Stimulated activated CD8-positive, alpha-beta memory T cell treated with anti-CD3 and anti-CD28 coated beads, Interleukin-15, amount 100 ng/mL, for 4 hours (primary cell): ENCODE measurements around the gene DHX36.

Experiments used
- DNase-seq, 2 donors: peaks; one replicate each; pipeline ENCODE4 v3.0.0-alpha.2; 2020; ENCODE audit warnings: low read depth in 2 of 2

Gene DHX36

DNA sequence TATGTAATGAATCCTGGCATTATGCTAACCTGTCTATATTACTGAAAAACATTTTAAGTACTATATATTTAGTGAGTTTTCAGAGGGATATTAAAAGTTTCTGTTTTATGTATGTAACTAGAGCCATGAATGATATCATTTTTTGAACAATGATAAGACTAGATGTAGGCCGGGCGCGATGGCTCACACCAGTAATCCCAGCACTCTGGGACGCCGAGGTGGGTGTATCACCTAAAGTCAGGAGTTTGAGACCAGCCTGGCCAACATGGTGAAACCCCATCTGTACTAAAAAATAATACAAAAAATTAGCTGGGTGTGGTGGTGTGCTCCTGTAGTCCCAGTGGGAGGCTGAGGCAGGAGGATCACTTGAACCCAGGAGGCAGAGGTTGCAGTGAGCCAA is 34.1 kb downstream of the DHX36 start:
- no peak for DNase-seq

DNA sequence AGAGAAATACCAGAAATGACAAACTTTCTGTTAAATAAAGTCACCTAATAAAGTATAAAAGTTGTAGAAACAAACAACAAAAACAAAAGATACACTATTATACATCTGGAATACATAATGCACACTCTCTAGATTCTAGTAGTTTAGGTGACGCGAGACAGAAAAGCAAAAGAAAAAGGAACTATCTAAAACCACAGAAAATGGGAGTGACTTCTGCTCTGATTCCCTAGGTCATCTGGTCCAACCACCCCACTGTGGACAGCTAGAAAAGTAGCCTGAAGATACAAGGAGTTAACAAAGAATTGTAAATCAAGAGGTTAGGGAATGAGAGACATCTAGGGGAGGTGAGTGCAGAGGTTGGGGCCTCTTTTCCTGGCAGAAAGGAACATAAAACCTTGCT is 39.1 kb downstream of the DHX36 start:
- DNase-seq, result no peak

DNA sequence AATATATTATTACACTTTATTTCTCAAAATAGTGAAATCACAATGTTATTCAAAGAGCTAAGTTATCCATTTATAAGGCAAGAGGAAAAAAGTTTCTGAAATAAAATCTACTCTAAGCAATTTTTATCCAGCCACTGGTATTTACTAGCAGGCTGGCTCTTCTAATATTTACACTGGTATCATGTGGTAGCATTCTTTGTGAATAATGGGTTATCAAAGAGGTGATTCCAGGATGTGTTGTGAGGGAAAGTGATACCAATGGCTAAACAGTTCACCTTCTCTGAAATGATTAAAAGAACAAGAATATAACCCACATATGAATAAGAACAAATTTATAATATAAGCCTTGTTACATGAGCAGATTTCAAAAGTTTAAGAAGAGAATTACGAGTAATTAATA is 44.1 kb downstream of the DHX36 start:
- DNase-seq, result no peak

DNA sequence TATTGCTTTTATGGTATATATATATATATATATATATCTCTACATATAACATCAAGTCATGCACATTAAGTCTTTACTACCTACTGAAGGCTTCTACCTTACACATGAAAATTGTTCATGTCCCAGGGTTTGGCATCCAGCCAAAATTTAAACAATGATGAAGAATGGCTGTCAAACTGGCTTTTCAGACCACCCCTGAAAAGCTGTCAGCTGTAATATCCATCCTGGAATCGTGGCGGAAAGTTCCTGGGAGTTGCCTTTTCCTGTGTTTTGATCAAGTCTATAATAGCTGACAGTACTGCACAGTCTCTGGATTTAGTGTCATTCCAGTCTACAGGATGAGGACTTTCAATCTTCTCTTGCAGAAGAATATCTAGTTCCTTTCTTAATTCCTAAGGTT is 48.3 kb downstream of the DHX36 start:
- no peak for DNase-seq

DNA sequence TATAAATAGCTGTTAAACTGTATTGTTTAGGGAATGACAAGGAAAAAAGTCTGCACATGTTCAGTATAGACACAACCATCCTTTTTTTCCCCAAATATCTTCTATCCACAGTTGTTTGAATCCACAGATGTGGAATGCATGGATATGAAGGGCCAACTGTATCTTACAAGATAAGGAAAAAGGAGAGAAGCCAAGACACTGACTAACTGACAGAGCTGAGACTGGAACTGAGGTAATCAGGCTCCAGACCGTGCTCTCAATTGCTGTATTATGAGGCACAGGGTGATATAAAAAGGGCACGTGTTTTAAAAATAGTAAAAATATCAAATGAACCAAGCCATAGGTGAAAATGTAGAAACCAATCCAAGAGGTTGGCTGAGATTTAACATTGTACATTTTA is 49.0 kb downstream of the DHX36 start:
- no peak for DNase-seq

DNA sequence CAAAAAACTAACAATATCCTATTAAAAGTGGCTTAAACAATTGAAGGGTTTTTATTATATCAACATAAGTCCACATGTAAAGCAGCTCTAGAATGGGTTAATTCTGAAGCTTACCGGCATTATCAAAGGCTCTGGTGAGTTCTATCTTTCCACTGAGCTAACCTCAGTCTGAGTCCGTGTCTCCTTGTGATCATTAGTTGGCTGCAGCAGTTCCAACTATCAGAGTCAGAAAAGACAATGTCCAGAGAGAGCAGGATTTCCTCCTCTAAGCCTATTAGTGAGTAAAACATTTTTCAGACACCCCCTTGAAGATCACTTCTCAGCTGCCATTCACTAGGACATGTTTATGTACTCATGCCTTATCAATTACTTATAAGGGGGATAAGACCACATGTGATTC is 49.9 kb downstream of the DHX36 start:
- DNase-seq, result no peak

DNA sequence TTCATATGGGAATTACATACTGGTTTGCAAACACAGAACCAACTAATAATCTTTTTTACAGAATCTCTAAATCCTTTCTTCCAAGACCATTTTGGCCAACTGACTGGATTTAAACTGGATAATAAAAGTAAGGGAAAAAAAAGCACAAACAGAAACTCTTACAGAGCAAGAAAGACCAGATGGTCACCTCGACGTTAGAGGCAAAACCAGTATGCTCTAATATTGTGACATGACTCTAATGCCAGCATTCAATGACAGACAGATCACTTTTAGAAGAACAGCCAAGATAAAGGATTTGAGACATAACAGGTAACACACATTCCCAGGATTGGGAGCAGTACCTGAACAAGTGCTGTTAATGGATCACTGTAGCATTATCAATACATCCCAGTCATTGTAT is 50.9 kb downstream of the DHX36 start:
- no peak for DNase-seq

DNA sequence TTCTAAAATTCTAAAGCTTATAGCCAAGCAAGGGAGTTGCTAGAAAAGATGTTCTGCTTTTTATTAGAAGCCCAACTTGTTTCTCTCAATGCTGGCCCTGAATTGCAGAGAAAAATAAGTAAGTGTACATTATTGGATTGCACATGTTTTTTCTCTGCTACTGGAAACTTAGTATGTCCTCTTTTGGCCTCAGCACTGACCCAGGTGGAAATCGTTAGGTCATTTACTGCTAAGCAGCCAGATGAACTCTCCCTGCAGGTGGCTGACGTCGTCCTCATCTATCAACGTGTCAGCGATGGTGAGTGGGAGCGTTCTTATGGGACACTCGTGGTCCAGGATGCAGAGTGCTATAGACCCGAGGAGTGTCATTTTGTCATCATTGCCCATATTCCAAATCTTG is 69.8 kb downstream of the DHX36 start:
- DNase-seq, result no peak

DNA sequence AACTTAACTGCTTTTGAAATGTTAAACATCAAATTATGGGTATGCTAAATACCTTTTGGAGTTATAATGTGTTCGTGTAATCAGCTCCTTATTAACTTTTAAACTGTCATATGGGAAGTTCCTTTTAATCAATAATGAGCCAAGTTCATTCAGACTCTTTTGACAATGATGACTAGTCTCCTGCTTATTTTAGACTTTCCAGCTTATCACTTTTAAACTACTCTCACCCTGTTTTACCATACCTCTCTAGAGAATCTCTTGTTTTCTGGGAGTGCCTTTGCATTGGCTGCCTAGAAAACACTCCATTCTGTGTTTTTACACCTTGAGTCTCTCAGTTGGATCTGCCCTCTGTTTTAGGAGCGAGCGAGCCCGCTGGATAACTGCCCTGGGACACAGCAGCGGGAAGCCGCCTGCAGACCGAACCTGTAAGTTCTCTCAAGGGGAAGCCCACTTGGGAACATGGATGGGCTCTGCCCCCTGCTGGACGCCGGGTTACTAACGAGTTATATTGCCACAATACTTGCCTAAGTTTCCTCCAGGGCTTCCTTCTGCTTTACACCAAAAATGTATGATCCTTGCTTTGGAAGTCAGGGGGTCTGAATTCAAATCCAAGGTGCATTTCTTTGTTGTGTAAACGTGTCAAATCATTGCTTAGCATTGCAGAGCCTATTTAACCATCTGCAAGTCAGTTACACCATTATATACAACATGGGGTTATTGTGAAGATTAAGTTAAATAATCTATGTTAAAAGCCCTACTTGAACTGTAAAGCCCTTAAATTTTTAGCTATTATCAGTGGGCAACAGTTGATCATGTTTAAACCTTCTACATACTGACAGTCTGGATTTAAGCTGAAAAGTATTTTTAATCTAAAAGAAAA is 71.3 kb downstream of the DHX36 start:
- peak; percentile 7 to 23 for DNase-seq

DNA sequence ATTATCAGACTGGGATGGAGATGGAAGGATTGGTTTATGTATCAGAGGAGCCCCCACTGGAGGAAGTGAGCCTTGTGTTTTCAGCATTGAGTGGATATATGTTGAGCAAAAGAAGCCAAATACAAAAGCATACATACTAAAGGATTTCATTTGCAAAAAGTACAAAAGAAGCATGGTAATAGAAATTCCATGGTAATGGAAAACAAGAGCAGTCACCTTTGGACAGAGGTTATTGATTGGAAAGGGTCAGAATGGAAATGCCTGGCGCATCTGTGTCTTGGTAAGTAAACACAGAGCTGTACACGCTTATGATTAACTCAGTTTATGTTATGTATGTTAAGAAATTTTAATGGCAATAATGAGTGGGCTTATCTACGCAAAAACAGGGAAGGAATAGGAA is 72.7 kb downstream of the DHX36 start:
- no peak for DNase-seq

DNA sequence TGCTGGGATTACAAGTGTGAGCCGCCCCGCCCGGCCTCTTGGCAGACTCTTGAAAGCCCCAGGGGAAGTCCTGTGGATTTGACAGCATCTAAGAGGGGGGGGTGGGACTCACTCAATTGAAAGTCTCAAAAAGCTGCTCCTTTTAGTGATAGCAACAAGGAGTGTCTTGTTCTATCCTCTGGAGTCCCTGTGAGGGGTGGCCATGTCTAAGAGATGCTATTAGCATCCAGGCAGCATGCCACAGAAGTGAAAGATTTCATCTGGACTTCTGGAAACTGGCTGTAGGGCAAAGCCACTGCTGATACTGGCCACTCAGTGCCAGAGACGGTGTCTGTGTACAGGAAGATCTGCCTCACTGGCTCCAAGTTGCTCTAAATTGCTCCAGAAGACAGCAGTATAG is 74.0 kb downstream of the DHX36 start:
- DNase-seq, result no peak

DNA sequence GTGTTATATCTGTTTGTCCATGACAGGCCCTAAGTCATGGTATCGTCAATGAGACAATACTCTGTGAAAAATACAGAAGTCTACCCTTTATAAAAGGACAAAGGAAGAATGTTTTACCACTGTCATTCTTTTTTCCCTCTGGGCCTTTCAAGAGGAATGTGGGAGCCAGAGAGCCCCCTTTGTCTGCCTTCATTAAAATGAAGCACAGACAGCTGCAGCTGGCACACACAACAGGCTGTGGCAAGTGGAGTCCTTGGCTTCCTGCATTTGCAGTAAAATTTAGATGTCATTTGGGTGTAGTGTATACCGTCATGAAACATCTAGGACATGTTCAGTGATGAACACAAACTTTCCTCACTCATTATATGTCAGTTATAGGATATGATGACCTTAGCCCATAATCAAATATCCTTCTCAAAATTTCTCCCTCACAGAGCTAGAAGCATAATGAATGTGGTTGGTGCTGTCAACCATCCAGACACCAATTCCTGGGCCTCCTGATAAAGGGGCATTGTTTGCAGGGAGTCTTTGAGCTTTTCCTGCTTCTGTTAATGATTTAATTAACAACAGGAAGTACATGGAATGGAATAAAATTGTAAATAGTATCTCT is 76.4 kb downstream of the DHX36 start:
- DNase-seq, result no peak

DNA sequence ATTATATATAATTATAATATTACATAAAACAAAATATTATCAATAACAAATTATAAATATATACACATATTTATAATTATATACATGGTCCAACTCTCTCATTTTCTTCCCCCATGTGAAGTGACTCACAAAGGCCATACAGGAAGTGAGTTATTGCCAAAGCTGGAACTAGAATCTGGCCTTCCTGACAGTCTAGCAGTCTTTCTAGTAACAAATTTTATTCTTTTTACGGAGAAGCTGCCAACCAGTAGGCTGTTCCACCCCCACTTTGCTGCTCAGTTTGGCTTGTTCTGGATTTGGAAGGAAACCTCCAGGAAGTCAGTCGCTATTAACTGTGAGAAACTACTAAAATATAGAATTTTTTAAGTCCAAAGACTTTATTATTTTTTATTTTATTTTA is 79.6 kb downstream of the DHX36 start:
- DNase-seq, result no peak

DNA sequence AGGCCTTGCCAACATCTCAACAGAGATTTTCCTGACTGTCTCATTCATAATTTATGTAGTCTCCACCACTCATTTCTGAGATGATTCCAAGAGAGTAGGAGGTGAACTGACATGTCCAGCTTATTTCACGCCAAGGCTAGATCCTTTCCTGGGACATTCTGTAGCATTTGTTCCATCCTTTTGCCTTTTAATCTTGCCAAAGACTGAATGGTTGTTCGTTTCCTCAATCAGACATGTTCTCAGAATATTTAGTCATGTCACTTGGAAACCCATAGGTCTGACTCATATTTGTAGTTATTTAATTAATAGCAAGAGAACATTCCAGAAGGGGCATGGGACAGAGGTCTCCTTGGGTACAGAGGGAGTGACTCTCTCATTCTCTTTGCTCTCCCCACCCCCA is 80.9 kb downstream of the DHX36 start:
- no peak for DNase-seq

DNA sequence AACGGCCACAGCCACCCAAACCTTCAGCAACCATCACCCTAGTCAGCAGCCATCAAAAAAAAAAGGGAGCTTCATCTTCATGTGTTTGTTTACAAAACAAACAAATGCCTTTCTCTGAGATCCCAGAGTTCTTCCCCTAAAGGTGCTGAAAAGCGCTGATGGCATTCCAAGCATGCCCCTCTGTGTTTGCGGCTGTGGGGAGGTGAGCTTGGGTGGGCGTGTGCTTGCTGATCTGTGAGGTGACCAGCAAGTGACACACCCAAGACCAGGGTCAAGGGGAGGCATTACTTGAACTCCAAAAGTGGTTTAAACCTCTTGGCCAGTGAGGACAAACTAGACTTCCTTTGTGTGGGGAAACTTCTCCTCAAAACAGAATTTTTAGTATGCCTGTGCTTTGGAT is 81.5 kb downstream of the DHX36 start:
- DNase-seq, result no peak

DNA sequence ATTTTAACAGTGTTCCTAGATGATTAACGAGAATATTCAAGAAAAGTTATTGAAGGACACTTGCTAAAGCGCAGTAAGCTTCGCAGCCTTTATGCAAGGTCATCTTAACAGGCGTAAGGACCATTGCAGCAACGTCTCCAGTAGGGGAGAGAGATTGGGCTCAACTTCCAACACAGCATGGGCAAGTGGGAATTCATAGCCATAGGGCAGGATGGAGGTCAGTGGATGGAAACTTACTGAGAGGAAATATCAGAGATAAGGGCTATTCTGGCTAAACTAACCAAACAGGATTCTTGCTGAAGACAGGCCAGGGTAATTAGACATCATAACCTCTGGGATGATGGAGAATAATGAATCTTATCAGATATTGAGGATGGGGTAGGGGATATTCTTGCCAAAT is 82.8 kb downstream of the DHX36 start:
- no peak for DNase-seq

DNA sequence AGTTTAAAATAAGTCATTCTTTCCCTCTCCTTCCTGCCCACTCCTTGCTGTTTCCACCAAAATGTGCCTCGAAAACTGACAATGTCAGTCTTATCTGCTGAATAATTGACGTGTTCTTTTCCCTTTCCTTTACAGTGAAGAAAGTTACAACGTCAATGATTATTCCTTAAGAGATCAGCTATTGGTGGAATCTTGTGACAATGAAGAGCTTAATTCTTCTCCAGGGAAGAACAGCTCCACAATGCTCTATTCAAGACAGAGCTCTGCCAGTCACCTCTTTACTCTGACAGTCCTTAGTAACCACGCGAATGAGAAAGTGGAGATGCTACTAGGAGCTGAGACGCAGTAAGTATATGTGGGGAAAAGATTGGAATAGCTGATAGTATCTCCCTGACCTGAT is 84.1 kb downstream of the DHX36 start:
- DNase-seq, result no peak

DNA sequence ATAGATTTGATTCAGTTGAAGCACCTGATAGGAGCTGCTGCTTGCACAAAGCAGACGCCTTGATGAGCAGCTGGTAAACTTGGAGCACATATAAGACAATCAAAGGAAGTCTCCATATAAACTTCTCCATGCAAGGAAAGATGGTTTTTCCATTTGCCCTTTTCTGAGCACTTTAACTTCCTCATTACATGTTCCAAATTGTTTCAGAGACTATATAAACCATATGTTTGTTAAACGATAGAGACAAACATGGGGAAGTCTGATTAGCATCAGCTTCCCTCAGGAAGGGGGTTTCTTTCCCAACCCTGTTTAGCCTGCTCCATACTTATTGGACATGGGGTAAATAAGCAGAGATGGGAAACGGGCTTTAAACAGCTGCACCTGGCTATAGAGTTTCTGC is 88.0 kb downstream of the DHX36 start:
- no peak for DNase-seq

DNA sequence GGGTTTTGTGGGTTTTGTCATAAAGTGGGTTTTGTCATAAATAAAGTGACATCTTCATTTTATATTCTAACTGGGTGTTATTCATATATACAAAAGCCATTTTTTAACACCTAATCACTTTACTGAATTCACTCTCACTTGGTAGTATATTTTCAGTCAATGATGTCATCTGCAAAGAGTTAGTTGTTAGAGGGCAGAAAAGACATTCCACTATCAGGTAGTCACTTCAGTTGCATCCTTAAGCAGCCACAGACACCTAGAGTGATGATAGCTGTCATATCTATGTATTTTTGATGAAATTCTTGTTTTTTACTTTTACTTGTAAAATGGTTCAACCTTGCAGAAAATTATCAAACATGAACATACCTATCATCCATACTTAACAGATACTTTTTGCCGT is 89.0 kb downstream of the DHX36 start:
- DNase-seq, result no peak

DNA sequence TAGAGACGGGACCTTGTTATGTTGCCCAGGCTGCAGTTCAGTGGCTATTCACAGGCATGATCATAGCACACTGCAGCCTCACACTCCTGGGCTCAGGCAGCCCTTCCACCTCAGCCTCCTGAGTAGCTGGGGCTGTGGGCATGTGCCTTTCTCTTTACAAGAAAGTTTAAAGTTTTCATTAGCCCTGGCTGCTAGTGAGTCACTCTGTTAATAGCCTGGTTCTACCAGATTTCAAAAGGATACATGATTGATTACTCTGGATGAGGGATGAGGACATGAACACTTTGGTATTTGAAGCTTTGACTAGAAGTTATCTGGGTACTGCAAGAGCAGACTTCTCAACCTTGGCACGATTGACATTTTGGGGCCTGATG is 95.1 kb downstream of the DHX36 start:
- DNase-seq, result no peak

DNA sequence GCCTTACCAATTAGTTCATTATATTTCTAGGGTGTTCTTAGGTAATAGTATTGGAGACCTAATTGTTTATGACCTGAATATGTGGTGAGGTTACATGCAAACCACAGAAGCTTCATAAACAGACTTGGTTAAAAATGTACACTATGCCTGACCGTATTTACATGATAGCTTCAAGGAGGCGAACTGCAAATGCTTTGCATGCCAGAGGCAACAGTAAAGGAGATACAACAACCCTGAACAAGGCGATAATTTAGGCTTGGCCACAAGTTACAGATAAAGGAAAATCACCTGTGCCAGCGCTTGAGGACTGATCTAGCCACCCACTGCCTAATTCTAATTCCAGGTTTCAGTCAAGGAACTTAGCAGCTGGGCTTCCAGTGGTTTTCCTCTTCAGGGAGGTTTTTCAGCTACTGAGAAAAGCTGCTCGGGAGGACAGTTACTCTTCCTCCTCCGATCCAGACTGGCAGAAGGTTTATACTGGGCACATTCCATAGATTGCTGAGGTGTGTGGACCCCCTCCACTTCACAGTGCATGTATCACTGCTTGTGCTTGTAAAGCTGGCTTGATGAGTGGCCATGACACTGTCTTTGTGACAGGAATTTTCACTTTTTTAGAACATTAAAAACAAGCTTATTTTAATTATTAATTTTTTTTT is 95.6 kb downstream of the DHX36 start:
- DNase-seq, result no peak

DNA sequence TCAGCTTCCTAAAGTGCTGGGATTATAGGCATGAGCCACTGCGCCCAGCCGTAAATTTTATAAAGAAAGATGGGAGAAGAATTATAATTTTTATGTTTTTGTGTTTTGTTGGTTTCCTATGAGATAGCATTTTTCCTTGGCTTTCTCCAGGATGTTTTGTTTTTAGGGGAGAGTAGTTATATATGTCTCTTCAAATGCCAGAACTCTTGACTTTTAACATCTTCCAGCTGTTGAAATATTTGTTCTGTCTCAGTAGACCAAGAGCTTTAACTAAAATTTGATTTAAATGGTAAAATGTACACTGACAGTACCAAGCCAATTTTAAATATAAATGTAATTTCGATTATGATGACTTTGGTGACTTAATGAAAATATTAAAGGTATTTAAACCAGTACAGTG is 96.8 kb downstream of the DHX36 start:
- DNase-seq, result no peak

DNA sequence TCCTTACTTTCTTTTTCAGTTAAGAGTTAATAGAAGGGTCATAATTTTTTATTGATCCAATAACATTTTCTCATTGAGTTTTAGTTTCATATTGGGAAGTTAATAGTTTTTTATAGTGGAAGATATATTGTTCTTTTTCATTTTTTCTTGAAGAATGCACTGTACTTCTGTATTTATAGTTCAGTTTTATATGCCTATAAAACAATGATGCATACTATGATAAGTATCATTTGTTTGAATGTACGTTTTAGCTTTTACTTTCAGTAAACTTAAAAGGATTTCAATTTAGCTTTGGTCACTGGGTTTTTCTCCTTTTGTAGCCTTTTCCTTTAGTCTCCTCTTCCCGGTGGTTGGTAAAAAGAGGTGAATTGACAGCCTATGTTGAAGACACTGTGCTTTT is 98.8 kb downstream of the DHX36 start:
- no peak for DNase-seq
